ENCODE data around the gene MBD6.

MBD6 gene

GRCh38 chr12:57579011-57579410, 56.4 kb downstream of the MBD6 start:
- no peak for DNase-seq

Measured in NCI-H187 (cell line).